IPS-18c (cell line): ENCODE data around the gene ELK1.

ENCODE experiments used
- H3K4me3 ChIP-seq: 2 replicates; pipeline ENCODE4 v1.7.0; 2013; ENCODE audit warnings: low read depth, mild to moderate bottlenecking, low read length, moderate library complexity; ENCODE audit not compliant: insufficient read depth
- H3K9me3 ChIP-seq: one replicate; pipeline ENCODE4 v1.6.1; 2013; ENCODE audit warnings: mild to moderate bottlenecking, low read length, moderate library complexity; ENCODE audit not compliant: control insufficient read depth, insufficient read depth

Gene ELK1

DNA sequence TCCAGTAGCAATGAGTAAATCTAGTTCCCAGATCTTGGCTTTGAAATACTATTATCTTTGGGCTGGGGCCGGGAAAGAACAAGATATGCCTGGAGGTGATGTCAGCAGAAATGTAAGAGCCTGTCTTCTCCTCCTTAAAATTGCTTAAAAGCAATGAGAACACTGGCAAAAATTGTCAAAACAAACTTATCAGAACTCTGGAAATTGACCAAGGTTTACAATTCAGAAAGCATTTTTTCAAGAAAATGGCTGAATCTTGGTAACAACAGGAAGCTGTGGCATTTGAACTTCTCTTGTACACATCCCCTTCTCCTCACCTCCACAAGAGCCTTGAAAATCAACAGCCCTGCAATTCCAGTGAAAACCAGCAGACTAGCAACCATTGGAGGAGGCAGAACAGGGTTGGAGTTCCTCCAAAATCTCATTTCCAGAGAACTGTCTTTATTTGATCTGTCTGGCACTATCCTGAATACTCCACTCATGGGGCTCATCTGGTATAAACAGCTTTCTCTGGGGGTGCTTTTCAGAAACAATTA, 54.6 kb downstream of the ELK1 start:
- no peak overlapping the region for H3K4me3 ChIP-seq

DNA sequence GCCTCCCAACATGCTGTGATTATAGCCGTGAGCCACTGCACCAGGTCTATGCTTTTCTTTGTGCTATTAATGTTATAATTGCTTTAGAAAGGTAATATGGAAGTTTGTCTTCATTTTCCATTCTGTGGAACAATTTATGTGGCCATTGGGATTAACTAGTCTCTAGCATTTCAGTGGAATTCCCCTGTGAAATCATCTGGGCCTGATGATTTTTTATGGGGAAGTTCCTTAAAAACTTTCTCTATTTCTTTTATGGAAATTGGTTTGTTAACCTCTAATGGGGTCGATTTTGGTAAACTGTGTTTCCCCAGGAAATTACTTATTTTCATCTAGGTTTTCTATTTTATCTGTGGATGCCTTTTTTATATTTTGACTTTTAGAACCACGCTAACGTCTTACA, 56.8 kb downstream of the ELK1 start:
- Histone ChIP-seq H3K4me3 (no peak overlapping the region), H3K9me3 (no peaks in the 10 kb centered on the region)

More for the DNA sequence above, 54.6 kb downstream of the ELK1 start:
- H3K9me3 ChIP-seq = peaks cover 5% of the 10 kb centered on the region

DNA sequence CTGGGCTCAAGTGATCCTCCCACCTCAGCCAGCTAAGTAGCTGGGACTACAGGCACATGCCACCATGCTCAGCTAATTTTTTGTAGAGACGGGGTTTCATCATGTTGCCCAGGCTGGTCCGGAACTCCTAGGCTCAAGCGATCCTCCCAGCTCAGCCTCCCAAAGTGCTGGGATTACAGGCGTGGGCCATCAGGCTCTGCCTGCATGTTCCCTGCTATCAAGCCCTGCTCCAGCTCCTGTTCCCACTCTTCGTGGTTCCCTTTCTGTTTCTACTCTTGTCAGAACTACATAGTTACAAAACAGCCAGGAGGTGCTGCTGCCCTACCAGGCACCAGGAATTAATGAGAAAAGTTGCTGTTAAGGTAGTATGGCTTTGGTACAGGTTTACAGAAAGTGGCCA, 59.4 kb downstream of the ELK1 start:
- H3K9me3 ChIP-seq = peaks cover 5% of the 10 kb centered on the region
- no peak overlapping the region for H3K4me3 ChIP-seq

DNA sequence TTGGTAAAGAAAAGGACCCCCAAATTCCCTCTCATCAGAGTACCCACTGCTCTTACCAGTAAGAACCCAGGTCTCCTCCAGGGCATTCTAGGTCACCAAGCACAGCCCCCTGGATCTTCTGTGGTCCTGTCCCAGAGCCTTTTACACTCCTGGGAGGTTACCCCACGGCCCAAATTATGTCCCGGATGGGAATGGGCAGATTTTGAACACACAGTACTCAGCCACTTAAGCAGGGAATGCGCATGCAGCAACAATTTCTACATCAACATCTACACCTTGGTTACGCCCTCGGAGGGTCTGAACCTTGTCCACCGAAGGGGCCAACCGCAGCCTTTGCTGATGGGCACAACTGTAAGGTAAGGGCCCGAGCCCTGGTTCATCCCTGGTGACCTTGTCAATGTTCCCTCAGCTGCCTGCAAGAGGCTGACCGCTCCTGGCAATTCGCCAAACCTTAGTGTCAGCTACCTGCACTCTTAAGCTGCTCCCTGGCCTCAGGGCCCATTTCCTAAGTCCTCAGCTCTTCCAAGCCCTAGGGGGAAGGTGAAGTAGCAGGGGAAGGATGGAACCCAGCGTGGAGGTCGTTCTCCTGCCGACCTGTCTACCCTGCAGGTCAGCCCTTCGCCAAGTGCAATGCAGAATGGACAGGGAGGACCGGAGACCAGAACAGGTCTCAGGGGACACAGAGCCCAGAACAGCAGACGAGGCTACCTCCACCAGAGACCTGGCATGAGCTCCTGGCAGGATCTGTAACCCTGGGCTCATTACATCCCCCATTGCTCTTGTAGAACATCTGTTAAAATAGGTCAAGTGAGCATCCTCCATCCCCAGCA, 62.2 kb downstream of the ELK1 start:
- Histone ChIP-seq H3K4me3 (no peak overlapping the region), H3K9me3 (peaks cover 8% of the 10 kb centered on the region)

DNA sequence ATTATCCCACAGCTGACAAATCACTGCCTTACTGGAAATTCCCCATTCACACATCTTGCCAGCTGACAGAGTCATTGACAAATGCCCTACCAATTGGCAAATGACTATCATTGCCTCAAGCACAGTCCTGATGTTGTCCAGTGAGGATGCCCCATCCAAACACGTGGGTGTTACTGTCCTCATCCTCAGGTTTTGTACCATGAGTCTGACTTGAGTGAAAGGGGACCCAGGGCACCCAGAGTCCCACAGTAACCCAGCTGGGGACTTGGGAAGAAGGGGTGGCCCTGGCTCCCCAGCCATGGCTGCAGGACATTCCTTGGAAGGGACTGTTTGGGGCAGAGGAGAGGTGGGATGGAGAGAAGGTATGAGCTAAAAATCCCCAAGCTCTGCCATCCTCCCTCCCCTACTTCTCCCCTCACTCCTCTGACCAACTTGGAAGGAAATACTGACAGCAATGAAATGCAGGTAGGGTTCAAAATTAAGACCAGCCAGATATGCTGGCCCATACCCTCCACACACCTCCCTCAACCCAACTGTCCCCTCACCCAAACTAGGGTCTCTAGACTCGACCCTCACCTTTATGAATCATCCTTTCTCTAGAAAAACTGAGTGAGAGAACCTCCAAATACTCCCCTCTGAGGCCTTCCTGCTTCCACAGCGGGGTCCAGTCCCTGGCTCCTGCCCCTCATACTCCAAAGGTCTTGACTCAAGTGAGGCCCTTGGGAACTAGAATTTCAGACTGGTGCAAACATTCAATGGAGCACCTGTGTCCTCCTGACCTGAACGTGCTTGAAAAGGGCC, 63.1 kb downstream of the ELK1 start:
- Histone ChIP-seq H3K4me3 (no peak overlapping the region), H3K9me3 (peaks cover 8% of the 10 kb centered on the region)

DNA sequence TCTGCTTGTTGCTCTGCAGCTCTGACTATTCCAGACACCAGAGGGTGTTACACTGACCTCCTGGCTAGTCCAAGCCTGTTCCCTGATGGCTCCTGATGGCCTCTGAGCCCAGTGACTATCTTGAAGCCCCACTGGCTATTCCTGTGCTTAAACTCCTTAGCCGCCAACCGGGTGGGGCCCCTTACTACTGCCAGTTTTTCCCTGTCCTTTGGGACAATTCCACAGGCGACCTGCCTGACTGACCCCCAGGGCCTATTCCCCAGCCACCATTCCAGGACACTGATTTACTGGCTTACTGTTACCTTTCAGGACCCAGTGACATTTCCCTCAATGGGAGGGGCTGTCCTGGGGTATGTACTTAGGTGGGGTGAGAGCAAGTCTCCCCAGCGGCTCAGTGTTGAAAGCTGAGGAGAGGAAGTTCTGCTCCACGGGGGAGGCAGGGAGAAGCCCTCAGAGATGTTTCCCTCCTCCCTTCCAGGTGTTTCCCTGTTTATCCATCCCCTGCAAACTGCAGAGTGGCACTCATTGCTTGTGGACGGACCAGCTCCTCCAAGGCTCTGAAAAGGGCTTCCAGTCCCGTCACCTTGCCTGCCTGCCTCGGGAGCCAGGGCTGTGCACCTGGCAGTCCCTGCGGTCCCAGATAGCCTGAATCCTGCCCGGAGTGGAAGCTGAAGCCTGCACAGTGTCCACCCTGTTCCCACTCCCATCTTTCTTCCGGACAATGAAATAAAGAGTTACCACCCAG, 64.1 kb downstream of the ELK1 start:
- Histone ChIP-seq H3K9me3 (peaks cover 10% of the 10 kb centered on the region), H3K4me3 (no peak overlapping the region)
